Right lobe of liver (tissue), 4 donors: ENCODE data around the gene PDX1.

ENCODE experiments used
- CTCF ChIP-seq, 4 donors: fragments of 200-600 bp in 3 of 4; fragments of 450-650 bp in 1 of 4; IDR thresholded peaks; one replicate each; pipeline versions ENCODE4 v1.5.1 to v1.8.0; 2016 to 2022; ENCODE audit warnings: antibody characterized with exemption in 4 of 4, mild to moderate bottlenecking in 2 of 4
- POLR2A ChIP-seq: fragments of 450-650 bp; IDR thresholded peaks from one replicate; pipeline ENCODE4 v1.6.1; 2017; ENCODE audit warnings: antibody characterized with exemption, mild to moderate bottlenecking
- donor health status: DM: no; HTN: no; CAD: no.
- donor health status: DM: no; HTN: no; CAD: no.
- donor health status: DM: no; HTN: yes; CAD: no.

GRCh38 chr13:27921961-27922882 lies 2.4 kb downstream of the PDX1 start:
- TF ChIP-seq CTCF (IDR thresholded peaks at IDR 0.05) (no peak), POLR2A (no peak)
